Trophoblast cell (in vitro differentiated cells and primary cell): ENCODE measurements around the gene SARS1.
A peak's percentile ranks its signal among the peaks of the same experiment; 100 is the strongest.

Experiments used
- DNase-seq, 2 donors: peaks; one replicate each; pipeline ENCODE4 v3.0.0-alpha.2; 2016
- H2AFZ ChIP-seq: 2 replicates; pipeline ENCODE4 v1.6.1; 2013; ENCODE audit warnings: low read length, moderate library complexity, mild to moderate bottlenecking; ENCODE audit not compliant: insufficient read depth, poor library complexity
- H2AK5ac ChIP-seq: 2 replicates; pipeline ENCODE4 v1.6.1; 2013; ENCODE audit warnings: mild to moderate bottlenecking, low read length
- H2BK120ac ChIP-seq: 2 replicates; pipeline ENCODE4 v1.6.1; 2013; ENCODE audit warnings: low read length, mild to moderate bottlenecking, moderate library complexity; ENCODE audit not compliant: insufficient read depth, poor library complexity
- H2BK12ac ChIP-seq: 2 replicates; pipeline ENCODE4 v1.6.1; 2013; ENCODE audit warnings: mild to moderate bottlenecking, low read length, moderate library complexity
- H2BK5ac ChIP-seq: 2 replicates; pipeline ENCODE4 v1.6.1; 2013; ENCODE audit warnings: low read length, low read depth, moderate library complexity, mild to moderate bottlenecking; ENCODE audit not compliant: poor library complexity
- H3K14ac ChIP-seq: 2 replicates; pipeline ENCODE4 v1.6.1; 2013; ENCODE audit warnings: mild to moderate bottlenecking, low read length
- H3K18ac ChIP-seq: 2 replicates; pipeline ENCODE4 v1.6.1; 2013; ENCODE audit warnings: mild to moderate bottlenecking, low read length
- H3K23ac ChIP-seq: 2 replicates; pipeline ENCODE4 v1.6.1; 2013; ENCODE audit warnings: low read length
- H3K27ac ChIP-seq: 2 replicates; pipeline ENCODE4 v1.5.1; 2013; ENCODE audit warnings: low read depth, mild to moderate bottlenecking, inconsistent platforms, low read length, moderate library complexity
- H3K27me3 ChIP-seq: 2 replicates; pipeline ENCODE4 v1.6.1; 2013; ENCODE audit warnings: inconsistent platforms, mild to moderate bottlenecking, low read length, moderate library complexity; ENCODE audit not compliant: insufficient read depth
- H3K36me3 ChIP-seq, 2 experiments: 1 replicate in 1 of 2; 2 replicates in 1 of 2; pipeline ENCODE4 v1.6.1; 2013; ENCODE audit warnings: low read length in 2 of 2, mild to moderate bottlenecking in 2 of 2, moderate library complexity in 1 of 2; ENCODE audit not compliant: insufficient read depth in 2 of 2, control insufficient read depth in 1 of 2
- H3K4ac ChIP-seq: 2 replicates; pipeline ENCODE4 v1.6.1; 2013; ENCODE audit warnings: low read depth, mild to moderate bottlenecking, low read length, moderate library complexity
- H3K4me1 ChIP-seq, 2 experiments: 1 replicate in 1 of 2; 2 replicates in 1 of 2; pipeline ENCODE4 v1.6.1; 2013; ENCODE audit warnings: low read length in 2 of 2, mild to moderate bottlenecking in 2 of 2, moderate library complexity in 1 of 2; ENCODE audit not compliant: insufficient read depth in 2 of 2, control insufficient read depth in 1 of 2
- H3K4me2 ChIP-seq: 2 replicates; pipeline ENCODE4 v1.6.1; 2013; ENCODE audit warnings: inconsistent platforms, mild to moderate bottlenecking, low read length, moderate library complexity
- H3K4me3 ChIP-seq: 2 replicates; pipeline ENCODE4 v1.5.1; 2013; ENCODE audit warnings: mild to moderate bottlenecking, low read depth, low read length, inconsistent platforms
- H3K79me1 ChIP-seq: one replicate; pipeline ENCODE4 v1.6.1; 2013; ENCODE audit warnings: low read length
- H3K79me2 ChIP-seq: 2 replicates; pipeline ENCODE4 v1.6.1; 2013; ENCODE audit warnings: low read length, mild to moderate bottlenecking; ENCODE audit not compliant: control insufficient read depth, insufficient read depth, poor library complexity
- H3K9ac ChIP-seq: 2 replicates; pipeline ENCODE4 v1.6.1; 2013; ENCODE audit warnings: mild to moderate bottlenecking, low read length
- H3K9me3 ChIP-seq: 2 replicates; pipeline ENCODE4 v1.6.1; 2013; ENCODE audit warnings: low read depth, mild to moderate bottlenecking, control low read depth, inconsistent platforms, low read length; ENCODE audit not compliant: insufficient read depth
- H4K12ac ChIP-seq: 2 replicates; pipeline ENCODE4 v1.6.1; 2013; ENCODE audit warnings: low read depth, mild to moderate bottlenecking, low read length, moderate library complexity
- H4K8ac ChIP-seq: 2 replicates; pipeline ENCODE4 v1.6.1; 2013; ENCODE audit warnings: low read depth, mild to moderate bottlenecking, low read length, moderate library complexity
- H4K91ac ChIP-seq: one replicate; pipeline ENCODE4 v1.6.1; 2013; ENCODE audit warnings: low read depth, mild to moderate bottlenecking, low read length, moderate library complexity
- WGBS: extraction: QIAGEN DNeasy Blood & Tissue Kit; methylation state at CpG from one replicate; pipeline ENCODE4 v1.1.7; 2013; ENCODE audit warnings: missing lambda C conversion rate; ENCODE audit not compliant: insufficient read length, insufficient coverage; ENCODE audit errors: extremely low coverage; 5-methylcytosine and 5-hydroxymethylcytosine counted together

Gene SARS1

GRCh38 chr1:109210058-109210457 is 3.7 kb upstream of the SARS1 start:
- Histone ChIP-seq H2BK5ac (no peak overlapping the region), H3K18ac (no peak overlapping the region), H2BK12ac (no peak overlapping the region), H3K79me2 (peaks cover 8% of the 10 kb centered on the region), H3K23ac (no peak overlapping the region), H3K36me3 (no peaks in the 10 kb centered on the region), H3K27ac (no peak overlapping the region), H3K9ac (no peak overlapping the region), H4K8ac (no peak overlapping the region), H3K4me1 (peaks cover 4 to 10% of the 10 kb centered on the region in 2 experiments), H3K9me3 (no peaks in the 10 kb centered on the region), H3K4me2 (no peak overlapping the region), H3K79me1 (peaks cover 12% of the 10 kb centered on the region), H4K91ac (no peak overlapping the region), H2BK120ac (no peak overlapping the region), H3K27me3 (no peaks in the 10 kb centered on the region), H3K14ac (no peak overlapping the region), H4K12ac (no peak overlapping the region), H3K4ac (no peak overlapping the region), H3K4me3 (no peak overlapping the region), H2AFZ (no peak overlapping the region), H2AK5ac (no peak overlapping the region)
- peak in 1 of 2 donors; percentile 39 for DNase-seq
- WGBS: no CpG with 5 or more reads among the region's 8 CpGs

GRCh38 chr1:109213345-109213823 is 334 bp upstream of the SARS1 start:
- H3K14ac ChIP-seq: peak overlapping the region; percentile 47
- H3K4ac ChIP-seq: no peak overlapping the region
- H3K9me3 ChIP-seq: no peaks in the 10 kb centered on the region
- H3K79me1 ChIP-seq: peaks cover 12% of the 10 kb centered on the region
- no peak overlapping the region for H3K23ac ChIP-seq
- peak overlapping the region; percentile 85 for H4K91ac ChIP-seq
- peak overlapping the region; percentile 6 for H2BK120ac ChIP-seq
- peaks cover 8% of the 10 kb centered on the region for H3K79me2 ChIP-seq
- H3K36me3 ChIP-seq: peaks cover 0 to 3% of the 10 kb centered on the region in 2 experiments
- no peak overlapping the region for H3K9ac ChIP-seq
- peak overlapping the region; percentile 31 for H3K18ac ChIP-seq
- peaks cover under 1 to 9% of the 10 kb centered on the region in 2 experiments for H3K4me1 ChIP-seq
- H2BK5ac ChIP-seq: no peak overlapping the region
- H3K27me3 ChIP-seq: no peaks in the 10 kb centered on the region
- H3K4me2 ChIP-seq: peak overlapping the region; percentile 61
- peak overlapping the region; percentile 49 for H4K12ac ChIP-seq
- H3K27ac ChIP-seq: no peak overlapping the region
- H2AK5ac ChIP-seq: no peak overlapping the region
- H2BK12ac ChIP-seq: no peak overlapping the region
- WGBS: no CpG with 5 or more reads among the region's 10 CpGs
- H4K8ac ChIP-seq: peak overlapping the region; percentile 97
- H2AFZ ChIP-seq: peak overlapping the region; percentile 42
- no peak overlapping the region for H3K4me3 ChIP-seq
- no peak for DNase-seq

- peak overlapping the region; percentile 53 for H2BK5ac ChIP-seq
- peak in 1 of 2 donors; percentile 69 for DNase-seq
- WGBS: no CpG with 5 or more reads among the region's 13 CpGs
- H2AFZ ChIP-seq: no peak overlapping the region
- peaks cover 12% of the 10 kb centered on the region for H3K79me1 ChIP-seq
- H4K91ac ChIP-seq: peak overlapping the region; percentile 80
- H3K79me2 ChIP-seq: peaks cover 10% of the 10 kb centered on the region
- H2BK12ac ChIP-seq: no peak overlapping the region
- H3K4me2 ChIP-seq: peak overlapping the region; percentile 79
- no peak overlapping the region for H4K12ac ChIP-seq
- no peak overlapping the region for H3K14ac ChIP-seq
- peak overlapping the region; percentile 1 for H2BK120ac ChIP-seq
- peaks cover 0 to 6% of the 10 kb centered on the region in 2 experiments for H3K4me1 ChIP-seq
- no peak overlapping the region for H3K18ac ChIP-seq
- no peaks in the 10 kb centered on the region for H3K27me3 ChIP-seq
- H3K9ac ChIP-seq: peak overlapping the region; percentile 71
- H3K23ac ChIP-seq: no peak overlapping the region
- peak overlapping the region; percentile 84 for H4K8ac ChIP-seq
- peak overlapping the region; percentile 90 for H3K4me3 ChIP-seq
- peak overlapping the region; percentile 81 for H3K4ac ChIP-seq
- H2AK5ac ChIP-seq: no peak overlapping the region
- H3K36me3 ChIP-seq: peaks cover 0 to 3% of the 10 kb centered on the region in 2 experiments
- H3K9me3 ChIP-seq: no peaks in the 10 kb centered on the region
- peak overlapping the region; percentile 47 for H3K27ac ChIP-seq
These were observed 1.2 kb downstream of the SARS1 start for GRCh38 chr1:109214695-109215623.

GRCh38 chr1:109216662-109217061 is 2.9 kb downstream of the SARS1 start:
- peaks cover 0 to 6% of the 10 kb centered on the region in 2 experiments for H3K4me1 ChIP-seq
- H4K91ac ChIP-seq: no peak overlapping the region
- H3K23ac ChIP-seq: no peak overlapping the region
- H3K18ac ChIP-seq: no peak overlapping the region
- no peak overlapping the region for H3K4me2 ChIP-seq
- H4K12ac ChIP-seq: no peak overlapping the region
- no peak overlapping the region for H2AK5ac ChIP-seq
- H3K4me3 ChIP-seq: no peak overlapping the region
- H3K9me3 ChIP-seq: no peaks in the 10 kb centered on the region
- H3K36me3 ChIP-seq: peaks cover 0 to 3% of the 10 kb centered on the region in 2 experiments
- peak; percentile 78 to 92 for DNase-seq
- no CpG with 5 or more reads among the region's 4 CpGs for WGBS
- no peak overlapping the region for H2AFZ ChIP-seq
- no peak overlapping the region for H2BK12ac ChIP-seq
- no peak overlapping the region for H4K8ac ChIP-seq
- H3K14ac ChIP-seq: no peak overlapping the region
- no peak overlapping the region for H3K9ac ChIP-seq
- peaks cover 10% of the 10 kb centered on the region for H3K79me2 ChIP-seq
- H2BK5ac ChIP-seq: no peak overlapping the region
- peaks cover 12% of the 10 kb centered on the region for H3K79me1 ChIP-seq
- peak overlapping the region; percentile 91 for H3K4ac ChIP-seq
- no peak overlapping the region for H3K27ac ChIP-seq
- no peak overlapping the region for H2BK120ac ChIP-seq
- H3K27me3 ChIP-seq: no peaks in the 10 kb centered on the region
